WI38 (cell line): ENCODE data around the gene C3.
"Not testable (repeated sequence)": the region's sequence is repeated elsewhere in the genome, so short reads cannot be mapped to it uniquely, and the experiment has no call there.

Experiments used
- H3K4me3 ChIP-seq: 2 replicates; pipeline ENCODE4 v1.5.1; 2011; ENCODE audit warnings: low read depth, mild to moderate bottlenecking, control low read depth, low read length
- TF ChIP-seq, protein P1 (sequence below): IDR thresholded peaks from 2 replicates; pipeline ENCODE4 v1.5.1; 2012; ENCODE audit warnings: low read depth, mild to moderate bottlenecking, control low read depth, low read length

The C3 gene

DNA sequence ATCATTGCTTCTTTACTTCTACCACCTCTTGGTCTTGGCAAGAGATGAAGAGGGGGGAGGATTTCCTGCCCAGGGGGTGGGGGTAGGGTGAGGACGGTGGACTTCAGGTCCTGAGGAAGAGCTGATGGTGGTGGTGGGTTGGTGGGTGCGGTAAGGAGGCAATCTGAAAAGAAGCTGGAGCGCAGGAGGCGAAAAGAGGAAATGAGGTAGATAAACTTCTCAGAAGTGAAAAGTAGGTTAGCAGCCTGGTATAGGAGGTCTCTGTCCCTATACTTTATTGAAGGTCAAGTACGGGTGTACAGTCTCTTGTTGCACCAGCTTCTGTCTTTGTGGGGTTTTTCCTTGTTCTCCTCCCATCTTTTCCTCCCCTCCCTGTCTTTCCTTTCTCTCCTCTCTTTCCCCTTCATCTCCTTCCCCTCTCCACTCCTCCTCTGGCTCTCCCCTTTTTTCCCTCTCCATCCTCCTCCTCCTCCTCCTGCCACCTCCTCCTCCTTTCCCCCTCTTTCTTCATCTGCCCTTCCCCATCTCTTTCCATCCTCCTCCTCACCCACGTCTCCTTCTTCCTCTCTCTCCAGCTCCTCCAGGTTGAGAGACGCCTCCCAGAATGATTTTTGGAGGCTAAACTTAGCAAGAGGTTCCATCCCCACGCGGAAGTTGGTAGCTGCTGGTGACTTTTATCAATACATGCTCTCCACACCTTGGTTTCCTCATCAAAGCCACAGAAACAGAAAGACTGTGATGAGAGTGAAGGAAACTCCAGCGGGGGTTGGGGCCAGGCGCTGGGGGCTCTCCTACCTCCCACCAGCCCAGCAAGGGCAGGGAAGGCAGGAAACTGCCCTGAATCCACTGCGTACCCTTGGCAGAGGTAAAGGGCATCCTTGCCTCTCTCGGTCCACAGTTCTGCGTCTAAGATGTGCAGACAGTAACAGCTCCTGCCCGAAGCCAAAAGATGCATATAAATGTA, 65.8 kb downstream of the C3 start:
- TF ChIP-seq, protein P1, sequence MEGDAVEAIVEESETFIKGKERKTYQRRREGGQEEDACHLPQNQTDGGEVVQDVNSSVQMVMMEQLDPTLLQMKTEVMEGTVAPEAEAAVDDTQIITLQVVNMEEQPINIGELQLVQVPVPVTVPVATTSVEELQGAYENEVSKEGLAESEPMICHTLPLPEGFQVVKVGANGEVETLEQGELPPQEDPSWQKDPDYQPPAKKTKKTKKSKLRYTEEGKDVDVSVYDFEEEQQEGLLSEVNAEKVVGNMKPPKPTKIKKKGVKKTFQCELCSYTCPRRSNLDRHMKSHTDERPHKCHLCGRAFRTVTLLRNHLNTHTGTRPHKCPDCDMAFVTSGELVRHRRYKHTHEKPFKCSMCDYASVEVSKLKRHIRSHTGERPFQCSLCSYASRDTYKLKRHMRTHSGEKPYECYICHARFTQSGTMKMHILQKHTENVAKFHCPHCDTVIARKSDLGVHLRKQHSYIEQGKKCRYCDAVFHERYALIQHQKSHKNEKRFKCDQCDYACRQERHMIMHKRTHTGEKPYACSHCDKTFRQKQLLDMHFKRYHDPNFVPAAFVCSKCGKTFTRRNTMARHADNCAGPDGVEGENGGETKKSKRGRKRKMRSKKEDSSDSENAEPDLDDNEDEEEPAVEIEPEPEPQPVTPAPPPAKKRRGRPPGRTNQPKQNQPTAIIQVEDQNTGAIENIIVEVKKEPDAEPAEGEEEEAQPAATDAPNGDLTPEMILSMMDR = no peak
- no peak overlapping the region for H3K4me3 ChIP-seq

DNA sequence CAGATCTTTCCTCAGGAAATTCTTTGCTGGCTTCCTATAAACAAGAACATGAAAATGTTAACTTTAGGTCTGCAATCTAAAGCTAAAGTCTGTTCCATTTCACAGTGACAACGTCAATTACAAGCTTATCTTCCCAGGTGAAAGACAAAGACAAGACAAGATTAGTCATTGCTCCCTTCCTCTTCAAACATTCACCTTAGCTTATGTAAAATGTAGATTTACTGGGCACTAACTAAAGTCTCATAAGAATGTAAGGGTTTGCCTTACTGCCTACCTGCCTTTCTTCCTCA, 67.7 kb downstream of the C3 start:
- TF ChIP-seq, protein P1 = no peak
- H3K4me3 ChIP-seq = no peak overlapping the region

DNA sequence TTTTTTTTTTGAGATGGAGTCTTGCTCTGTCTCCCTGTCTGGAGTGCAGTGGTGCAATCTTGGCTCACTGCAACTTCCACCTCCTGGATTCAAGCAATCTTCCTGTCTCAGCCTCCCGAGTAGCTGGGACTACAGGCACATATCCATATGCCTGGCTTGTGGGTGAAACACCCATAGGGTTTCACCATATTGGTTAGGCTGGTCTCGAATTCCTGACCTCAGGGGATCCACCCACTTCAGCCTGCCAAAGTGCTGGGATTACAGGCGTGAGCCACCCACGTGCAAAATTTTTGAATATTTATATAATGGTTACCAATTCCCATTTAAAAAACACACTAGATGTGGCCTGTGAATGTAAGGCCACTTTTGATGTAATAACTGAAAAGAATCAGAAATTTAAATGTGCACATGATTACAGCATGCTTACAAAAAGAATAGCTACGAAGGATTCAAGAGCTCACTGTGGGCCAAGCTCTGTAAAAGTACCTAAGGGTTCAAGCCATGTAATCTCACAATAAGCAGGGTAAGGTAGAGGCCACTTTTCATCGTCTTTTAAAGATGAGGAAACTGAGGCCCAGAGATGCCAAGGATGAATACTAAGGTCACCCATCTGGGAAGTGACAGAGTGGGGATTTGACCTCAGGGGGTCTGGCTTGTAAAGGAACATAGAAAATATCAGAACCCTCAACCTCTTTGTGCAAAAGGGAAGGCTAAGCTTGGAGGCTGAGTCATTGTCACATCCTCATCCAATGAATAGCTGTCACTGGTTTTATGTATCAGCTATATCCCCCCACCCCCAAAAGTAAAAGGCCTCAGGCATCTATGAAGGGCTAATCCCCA, 68.3 kb downstream of the C3 start:
- TF ChIP-seq, protein P1 = no peak
- no peak overlapping the region for H3K4me3 ChIP-seq

DNA sequence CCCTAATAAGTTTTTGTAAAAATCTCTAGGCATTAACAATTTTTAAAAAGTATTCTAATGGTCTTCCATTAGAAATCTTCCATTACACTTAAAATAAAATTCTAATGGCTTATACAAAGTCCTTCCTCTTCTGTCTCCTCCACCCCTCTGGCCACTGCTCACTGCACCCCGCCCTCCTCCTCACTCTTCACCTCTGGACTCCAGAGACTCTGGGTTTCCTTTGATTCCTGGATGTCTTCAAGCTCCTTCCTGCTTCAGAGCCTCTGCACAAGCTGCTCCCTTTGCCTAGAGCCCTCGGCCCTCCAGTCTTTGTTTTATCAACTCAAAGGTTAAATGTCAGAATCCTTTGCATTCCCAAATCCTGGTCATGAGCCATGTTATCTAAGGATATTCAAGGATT, 71.3 kb downstream of the C3 start:
- H3K4me3 ChIP-seq = no peak overlapping the region
- TF ChIP-seq, protein P1 = no peak

DNA sequence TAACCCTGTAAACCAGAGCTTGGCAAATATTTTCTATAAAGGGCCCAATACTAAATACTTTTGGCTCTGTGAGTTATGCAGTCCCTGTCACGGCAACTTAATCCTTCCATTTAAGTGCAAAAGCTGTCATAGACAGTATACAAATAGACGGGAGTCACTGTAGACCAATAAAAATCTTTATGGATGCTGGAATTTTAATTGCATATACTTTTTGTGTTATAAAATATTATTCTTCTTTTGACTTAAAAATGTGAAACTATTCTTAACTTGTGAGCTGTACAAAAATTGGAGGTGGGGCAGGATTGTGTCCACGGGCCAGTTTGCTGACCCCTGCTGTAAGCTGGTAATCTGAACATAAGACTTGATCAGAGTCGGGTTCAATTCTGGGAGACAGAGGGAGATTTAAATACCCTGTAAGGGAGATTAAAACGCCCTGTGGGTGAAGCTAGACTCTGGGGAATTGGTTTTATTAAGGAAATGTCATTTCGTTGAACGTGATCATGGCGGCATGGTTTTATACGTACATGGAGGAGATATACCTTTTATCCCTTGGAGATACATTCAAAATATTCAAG, 72.2 kb downstream of the C3 start:
- TF ChIP-seq, protein P1 = no peak
- H3K4me3 ChIP-seq = no peak overlapping the region

DNA sequence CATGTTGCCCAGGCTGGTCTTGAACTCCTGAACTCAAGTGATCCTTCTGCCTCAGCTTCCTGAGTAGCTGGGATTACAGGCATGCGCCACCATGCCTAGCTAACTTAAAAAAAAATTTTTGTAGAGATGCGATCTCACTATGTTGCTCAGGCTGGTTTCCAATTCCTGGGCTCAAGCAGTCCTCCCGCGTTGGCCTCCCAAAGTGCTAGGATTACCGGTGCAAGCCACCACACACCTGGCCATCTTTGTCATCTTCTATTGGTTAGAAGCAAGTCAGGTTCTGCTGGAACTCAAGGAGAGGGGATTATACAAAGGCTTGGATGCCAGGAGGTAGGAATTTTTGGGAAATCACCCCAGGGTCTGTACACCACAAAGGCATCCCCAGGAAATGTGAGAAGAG, 75.7 kb downstream of the C3 start:
- no peak overlapping the region for H3K4me3 ChIP-seq
- TF ChIP-seq, protein P1 = no peak

DNA sequence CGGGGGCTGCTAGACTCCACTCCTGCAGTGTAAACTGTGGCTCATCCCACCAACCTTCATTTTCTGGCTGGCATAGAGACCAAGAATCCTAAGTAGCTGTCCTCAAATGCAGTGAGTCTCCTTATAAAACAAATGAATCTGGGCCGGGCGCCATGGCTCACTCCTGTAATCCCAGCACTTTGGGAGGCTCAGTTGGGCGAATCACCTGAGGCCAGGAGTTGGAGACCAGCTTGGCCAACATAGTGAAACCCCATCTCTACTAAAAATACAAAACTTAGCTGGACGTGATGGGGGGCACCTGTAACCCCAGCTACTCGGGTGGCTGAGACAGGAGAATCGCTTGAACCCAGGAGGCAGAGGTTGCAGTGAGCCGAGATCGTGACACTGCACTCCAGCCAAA, 80.1 kb downstream of the C3 start:
- H3K4me3 ChIP-seq = not testable (repeated sequence)
